ENCODE measurements around the gene SCUBE1.

- TF ChIP-seq CTCF (IDR thresholded peaks at IDR 0.05) (no peak), POLR2A (IDR thresholded peaks at IDR 0.05) (no peak)
Measured at GRCh38 chr22:43257549-43257948, 85.6 kb downstream of the SCUBE1 start.

All from esophagus squamous epithelium (tissue), 4 donors.